ENCODE results near the gene MEI1.

MEI1 gene

DNA sequence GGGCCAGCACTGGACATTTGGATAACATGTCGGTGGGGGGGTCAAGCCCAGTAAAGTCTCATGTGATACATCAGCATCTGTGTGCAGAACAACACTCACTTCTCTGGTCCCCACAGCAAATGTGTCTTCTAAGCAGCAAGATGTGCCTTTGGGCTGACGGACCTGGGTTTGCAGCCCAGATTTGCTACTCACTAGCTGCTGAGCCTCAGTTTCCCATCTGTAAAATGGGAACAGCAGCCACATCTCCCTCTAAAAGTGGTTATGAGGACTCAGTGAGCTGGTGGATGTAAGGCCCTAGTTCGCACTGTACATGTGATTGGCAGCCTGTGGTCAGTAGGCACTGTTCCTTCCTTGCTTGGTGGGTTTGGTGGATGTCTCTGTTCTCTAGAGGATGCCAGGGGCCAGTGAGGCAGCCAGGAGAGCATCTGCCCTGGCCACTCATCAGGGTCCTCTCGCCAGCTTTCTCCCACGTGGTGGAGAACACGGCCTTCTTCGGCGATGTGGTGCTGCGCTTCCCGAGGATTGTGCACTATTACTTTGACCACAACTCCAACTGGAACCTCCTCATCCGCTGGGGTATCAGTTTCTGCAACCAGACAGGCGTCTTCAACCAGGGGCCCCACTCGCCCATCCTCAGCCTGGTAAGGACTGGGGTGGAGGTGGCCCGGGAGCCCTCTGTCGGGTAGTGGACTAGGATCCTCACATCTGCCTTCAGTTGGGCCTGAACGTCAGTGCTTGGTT lies 113.7 kb downstream of the MEI1 start:
- no peak for DNase-seq (ENCODE audit: low read depth)
- TF ChIP-seq, protein P1, sequence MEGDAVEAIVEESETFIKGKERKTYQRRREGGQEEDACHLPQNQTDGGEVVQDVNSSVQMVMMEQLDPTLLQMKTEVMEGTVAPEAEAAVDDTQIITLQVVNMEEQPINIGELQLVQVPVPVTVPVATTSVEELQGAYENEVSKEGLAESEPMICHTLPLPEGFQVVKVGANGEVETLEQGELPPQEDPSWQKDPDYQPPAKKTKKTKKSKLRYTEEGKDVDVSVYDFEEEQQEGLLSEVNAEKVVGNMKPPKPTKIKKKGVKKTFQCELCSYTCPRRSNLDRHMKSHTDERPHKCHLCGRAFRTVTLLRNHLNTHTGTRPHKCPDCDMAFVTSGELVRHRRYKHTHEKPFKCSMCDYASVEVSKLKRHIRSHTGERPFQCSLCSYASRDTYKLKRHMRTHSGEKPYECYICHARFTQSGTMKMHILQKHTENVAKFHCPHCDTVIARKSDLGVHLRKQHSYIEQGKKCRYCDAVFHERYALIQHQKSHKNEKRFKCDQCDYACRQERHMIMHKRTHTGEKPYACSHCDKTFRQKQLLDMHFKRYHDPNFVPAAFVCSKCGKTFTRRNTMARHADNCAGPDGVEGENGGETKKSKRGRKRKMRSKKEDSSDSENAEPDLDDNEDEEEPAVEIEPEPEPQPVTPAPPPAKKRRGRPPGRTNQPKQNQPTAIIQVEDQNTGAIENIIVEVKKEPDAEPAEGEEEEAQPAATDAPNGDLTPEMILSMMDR (conservative IDR thresholded peaks at IDR 0.05; ENCODE audit: low read length) = no peak
- no peak overlapping the region for H3K4me3 ChIP-seq (ENCODE audit: low read length)

DNA sequence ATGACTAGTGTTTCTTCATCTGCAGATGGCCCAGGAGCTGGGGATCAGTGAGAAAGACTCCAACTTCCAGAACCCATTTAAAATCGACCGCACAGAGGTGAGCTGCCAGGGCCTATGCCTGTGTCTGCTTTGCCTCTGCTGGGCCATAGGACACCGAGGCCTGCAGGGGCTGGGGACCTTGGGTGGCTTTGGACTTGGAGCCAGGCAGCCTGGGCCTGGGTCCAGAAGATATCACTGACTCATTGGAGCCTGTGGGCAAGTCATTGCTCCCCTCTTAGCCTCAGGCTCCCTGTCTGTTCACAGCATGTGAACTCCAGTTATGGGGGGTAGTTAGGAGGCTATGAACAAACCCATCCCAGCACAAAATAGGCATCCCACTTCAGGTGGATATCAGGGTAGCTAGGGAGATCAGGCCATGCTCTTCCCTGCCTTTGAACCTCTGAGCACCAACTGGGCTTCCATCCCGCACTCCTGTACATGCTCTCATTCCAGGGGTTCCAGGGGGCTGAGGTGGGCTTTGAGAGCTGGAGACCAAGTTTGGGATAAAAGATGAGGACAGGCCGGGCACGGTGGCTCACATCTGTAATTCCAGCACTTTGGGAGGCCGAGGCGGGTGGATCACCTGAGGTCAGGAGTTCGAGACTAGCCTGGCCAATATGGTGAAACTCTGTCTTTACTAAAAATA lies 114.6 kb downstream of the MEI1 start:
- DNase-seq (ENCODE audit: low read depth) = no peak
- TF ChIP-seq, protein P1 (conservative IDR thresholded peaks at IDR 0.05; ENCODE audit: low read length) = no peak
- no peak overlapping the region for H3K4me3 ChIP-seq (ENCODE audit: low read length)

DNA sequence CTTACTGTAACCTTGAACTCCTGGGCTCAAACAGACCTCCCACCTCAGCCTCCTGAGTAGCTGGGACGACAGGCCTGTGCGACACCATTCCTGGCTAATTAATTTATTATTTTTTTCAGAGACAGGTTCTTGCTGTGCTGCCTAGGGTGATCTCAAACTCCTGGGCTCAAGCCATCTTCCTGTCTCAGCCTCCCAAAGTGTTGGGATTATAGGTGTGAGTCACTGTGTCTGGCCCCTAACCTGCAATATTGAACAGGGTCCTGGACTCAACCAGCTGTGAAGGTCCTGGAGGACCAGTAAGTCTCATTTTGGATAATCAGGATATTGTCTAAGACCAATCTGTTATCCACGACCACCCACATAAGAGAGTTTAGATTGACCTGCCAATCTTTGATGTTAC lies 116.4 kb downstream of the MEI1 start:
- no peak for DNase-seq (ENCODE audit: low read depth)
- H3K4me3 ChIP-seq (ENCODE audit: low read length) = no peak overlapping the region
- TF ChIP-seq, protein P1 (conservative IDR thresholded peaks at IDR 0.05; ENCODE audit: low read length) = no peak

DNA sequence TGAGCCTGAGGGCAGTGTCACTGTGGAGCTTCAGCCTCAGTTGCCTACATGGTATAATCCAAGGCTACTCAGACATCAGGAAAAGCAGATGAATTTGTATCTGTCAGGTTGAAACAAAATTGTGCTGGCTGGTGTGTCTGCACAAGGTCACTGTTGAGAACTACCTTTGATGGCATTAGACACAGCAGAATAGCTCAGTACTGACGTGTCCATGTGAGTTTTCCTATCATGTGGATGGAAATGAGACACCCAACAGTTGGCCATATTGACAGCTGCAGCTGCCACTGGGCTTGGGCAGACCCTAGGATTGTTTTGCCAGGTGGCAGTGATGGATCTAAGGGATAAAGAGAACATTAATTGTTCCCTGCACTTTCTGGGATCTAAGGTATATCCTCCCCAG lies 116.9 kb downstream of the MEI1 start:
- no peak overlapping the region for H3K4me3 ChIP-seq (ENCODE audit: low read length)
- TF ChIP-seq, protein P1 (conservative IDR thresholded peaks at IDR 0.05; ENCODE audit: low read length) = no peak
- no peak for DNase-seq (ENCODE audit: low read depth)

DNA sequence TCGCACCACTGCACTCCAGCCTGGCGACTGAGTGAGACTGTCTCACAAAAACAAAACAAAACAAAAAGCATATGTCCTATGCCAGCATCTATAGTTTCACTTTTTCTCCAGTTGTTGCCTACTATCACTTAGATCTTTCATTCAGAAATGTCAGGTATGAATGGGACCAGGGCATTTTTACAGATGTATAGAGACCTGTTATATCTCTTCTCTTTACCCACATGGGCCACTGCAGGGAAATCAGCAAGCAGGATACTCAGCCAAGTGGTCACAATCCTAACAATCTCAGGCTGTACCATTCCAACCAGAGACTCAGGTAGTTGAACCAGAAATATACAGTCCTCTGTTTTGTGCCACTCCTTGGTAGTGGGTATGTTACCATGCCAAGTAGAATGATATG lies 117.6 kb downstream of the MEI1 start:
- H3K4me3 ChIP-seq (ENCODE audit: low read length) = no peak overlapping the region
- no peak for DNase-seq (ENCODE audit: low read depth)
- TF ChIP-seq, protein P1 (conservative IDR thresholded peaks at IDR 0.05; ENCODE audit: low read length) = no peak

DNA sequence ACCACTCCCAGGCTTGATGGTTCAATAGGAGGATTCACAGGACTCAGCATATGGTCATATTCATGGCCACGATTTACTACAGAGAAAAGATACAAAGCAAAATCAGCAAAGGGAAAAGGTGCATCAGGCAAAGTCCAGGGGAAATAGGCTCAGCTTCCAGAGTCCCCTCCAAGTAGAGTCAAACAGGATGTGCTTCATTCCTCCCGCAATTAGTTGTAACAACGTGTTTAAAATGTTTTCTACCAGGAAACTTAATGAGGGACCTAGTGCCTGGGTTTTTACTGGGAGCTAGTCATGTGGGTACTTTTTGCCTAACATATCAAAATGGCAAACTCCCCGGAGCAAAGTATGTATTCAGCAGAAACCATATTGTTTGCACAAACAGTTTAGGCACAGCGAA lies 118.7 kb downstream of the MEI1 start:
- TF ChIP-seq, protein P1 (conservative IDR thresholded peaks at IDR 0.05; ENCODE audit: low read length) = no peak
- DNase-seq (ENCODE audit: low read depth) = no peak
- no peak overlapping the region for H3K4me3 ChIP-seq (ENCODE audit: low read length)

DNA sequence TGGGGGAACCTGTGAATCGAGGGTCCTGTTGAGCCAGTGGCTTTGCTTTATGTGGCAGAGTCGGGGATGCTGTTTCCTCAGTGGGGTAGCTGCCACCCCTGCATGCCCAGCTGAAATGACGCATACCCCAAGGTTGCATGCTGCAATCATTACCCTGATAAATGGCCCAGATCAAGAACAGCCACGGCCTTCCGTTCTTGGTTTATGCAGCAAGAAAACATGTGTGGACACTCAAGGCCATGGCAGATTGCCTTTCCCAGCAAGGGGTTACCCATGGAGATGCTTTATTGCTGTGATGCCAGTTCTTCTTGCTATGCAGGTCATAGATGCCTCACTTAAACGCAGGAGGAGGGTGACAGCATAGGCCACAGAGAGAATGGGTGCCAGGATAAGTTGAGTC lies 119.3 kb downstream of the MEI1 start:
- H3K4me3 ChIP-seq (ENCODE audit: low read length) = no peak overlapping the region
- peak; percentile 40 for DNase-seq (ENCODE audit: low read depth)
- TF ChIP-seq, protein P1 (conservative IDR thresholded peaks at IDR 0.05; ENCODE audit: low read length) = no peak
